HEK293 (cell line): ENCODE measurements around the gene APCDD1L.

ENCODE experiments used
- ELK4 ChIP-seq: IDR thresholded peaks from 2 replicates; pipeline ENCODE4 v1.6.1; 2011; ENCODE audit warnings: mild to moderate bottlenecking, low read depth, low read length, borderline replicate concordance
- ZNF274 ChIP-seq, 2 experiments: fragments of 200-500 bp in 1 of 2; fragments of 450-650 bp in 1 of 2; sonication (Bioruptor generic) in 1 of 2; formaldehyde crosslinking in 1 of 2; IDR thresholded peaks; 2 replicates each; pipeline versions ENCODE4 v1.5.1 to v1.6.1; 2014 to 2016; ENCODE audit warnings: borderline replicate concordance in 1 of 2, inconsistent platforms in 1 of 2, low read length in 1 of 2, missing biosample characterization in 1 of 2, missing genetic modification characterization in 1 of 2
- ZNF707 ChIP-seq: fragments of 450-650 bp; formaldehyde crosslinking; IDR thresholded peaks from 2 replicates; pipeline ENCODE4 v1.5.1; 2016; ENCODE audit warnings: missing biosample characterization, missing genetic modification characterization
- TF ChIP-seq, protein P1 (sequence below): fragments of 450-650 bp; formaldehyde crosslinking; IDR thresholded peaks from 2 replicates; pipeline ENCODE4 v1.5.1; 2016; ENCODE audit warnings: missing biosample characterization, missing genetic modification characterization

- no peak for TF ChIP-seq ELK4
- no peak for TF ChIP-seq ZNF274 (IDR thresholded peaks at IDR 0.05; ENCODE audit: low read length)
- TF ChIP-seq ZNF274 (tag by site-specific recombination; IDR thresholded peaks at IDR 0.05; ENCODE audit: borderline replicate concordance): no peak
- TF ChIP-seq, protein P1, sequence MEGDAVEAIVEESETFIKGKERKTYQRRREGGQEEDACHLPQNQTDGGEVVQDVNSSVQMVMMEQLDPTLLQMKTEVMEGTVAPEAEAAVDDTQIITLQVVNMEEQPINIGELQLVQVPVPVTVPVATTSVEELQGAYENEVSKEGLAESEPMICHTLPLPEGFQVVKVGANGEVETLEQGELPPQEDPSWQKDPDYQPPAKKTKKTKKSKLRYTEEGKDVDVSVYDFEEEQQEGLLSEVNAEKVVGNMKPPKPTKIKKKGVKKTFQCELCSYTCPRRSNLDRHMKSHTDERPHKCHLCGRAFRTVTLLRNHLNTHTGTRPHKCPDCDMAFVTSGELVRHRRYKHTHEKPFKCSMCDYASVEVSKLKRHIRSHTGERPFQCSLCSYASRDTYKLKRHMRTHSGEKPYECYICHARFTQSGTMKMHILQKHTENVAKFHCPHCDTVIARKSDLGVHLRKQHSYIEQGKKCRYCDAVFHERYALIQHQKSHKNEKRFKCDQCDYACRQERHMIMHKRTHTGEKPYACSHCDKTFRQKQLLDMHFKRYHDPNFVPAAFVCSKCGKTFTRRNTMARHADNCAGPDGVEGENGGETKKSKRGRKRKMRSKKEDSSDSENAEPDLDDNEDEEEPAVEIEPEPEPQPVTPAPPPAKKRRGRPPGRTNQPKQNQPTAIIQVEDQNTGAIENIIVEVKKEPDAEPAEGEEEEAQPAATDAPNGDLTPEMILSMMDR: no peak
- no peak for TF ChIP-seq ZNF707 (tag by site-specific recombination)
Observed at GRCh38 chr20:58528412-58528811, 13.2 kb upstream of the APCDD1L start.
